Hepatic stellate cell (primary cell): Measurements from ENCODE around the gene ACY1.
"Not testable (repeated sequence)": the region's sequence is repeated elsewhere in the genome, so short reads cannot be mapped to it uniquely, and the experiment has no call there.

Experiments
- DNase-seq: peaks from one replicate; pipeline ENCODE4 v3.0.0; 2011; ENCODE audit warnings: low spot score

ACY1 gene

GRCh38 chr3:51983578-51984268, 388 bp downstream of the ACY1 start:
- peak; percentile 28 for DNase-seq

- no peak for DNase-seq
These were observed 923 bp downstream of the ACY1 start for GRCh38 chr3:51984269-51984647.

- DNase-seq: no peak
These were observed 1.7 kb downstream of the ACY1 start for GRCh38 chr3:51985063-51985462.

GRCh38 chr3:51986010-51986947, 2.9 kb downstream of the ACY1 start:
- DNase-seq: no peak

DNA sequence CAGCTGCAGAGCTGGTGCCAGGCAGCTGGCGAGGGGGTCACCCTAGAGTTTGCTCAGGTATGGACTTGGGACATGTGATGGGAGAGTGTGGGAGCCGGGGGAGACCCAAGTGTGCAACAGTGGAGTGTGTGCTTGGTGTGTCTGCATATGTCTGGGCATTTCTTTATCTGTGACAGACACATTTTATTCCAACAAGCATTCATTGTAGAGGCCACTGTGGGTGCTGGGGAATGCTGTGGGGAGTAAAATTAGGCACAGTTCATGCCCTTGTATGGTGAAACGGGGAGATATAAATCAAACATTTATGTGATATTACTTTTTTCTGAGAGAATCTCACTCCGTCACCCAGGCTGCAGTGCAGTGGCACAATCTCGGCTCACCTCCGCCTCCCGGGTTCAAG, 4.2 kb downstream of the ACY1 start:
- no peak for DNase-seq

- no peak for DNase-seq
These were observed 5.2 kb downstream of the ACY1 start for GRCh38 chr3:51988286-51989146.

GRCh38 chr3:51990501-51990971, 7.2 kb downstream of the ACY1 start:
- not testable (repeated sequence) for DNase-seq

- no peak for DNase-seq
These were observed 8.8 kb downstream of the ACY1 start for GRCh38 chr3:51992017-51992682.

GRCh38 chr3:51993657-51994056, 10.3 kb downstream of the ACY1 start:
- not testable (repeated sequence) for DNase-seq

GRCh38 chr3:51994530-51994929, 11.2 kb downstream of the ACY1 start:
- DNase-seq: no peak

GRCh38 chr3:51995346-51996163, 12.2 kb downstream of the ACY1 start, which contains the start of gene RPL29:
Gene RPL29, minus strand, starts transcription at chr3:51995895. Its CDS starts 434 bp downstream, at chr3:51995461.
- peak; percentile 95 for DNase-seq

GRCh38 chr3:51997172-51997571, 13.8 kb downstream of the ACY1 start:
- DNase-seq: no peak

DNA sequence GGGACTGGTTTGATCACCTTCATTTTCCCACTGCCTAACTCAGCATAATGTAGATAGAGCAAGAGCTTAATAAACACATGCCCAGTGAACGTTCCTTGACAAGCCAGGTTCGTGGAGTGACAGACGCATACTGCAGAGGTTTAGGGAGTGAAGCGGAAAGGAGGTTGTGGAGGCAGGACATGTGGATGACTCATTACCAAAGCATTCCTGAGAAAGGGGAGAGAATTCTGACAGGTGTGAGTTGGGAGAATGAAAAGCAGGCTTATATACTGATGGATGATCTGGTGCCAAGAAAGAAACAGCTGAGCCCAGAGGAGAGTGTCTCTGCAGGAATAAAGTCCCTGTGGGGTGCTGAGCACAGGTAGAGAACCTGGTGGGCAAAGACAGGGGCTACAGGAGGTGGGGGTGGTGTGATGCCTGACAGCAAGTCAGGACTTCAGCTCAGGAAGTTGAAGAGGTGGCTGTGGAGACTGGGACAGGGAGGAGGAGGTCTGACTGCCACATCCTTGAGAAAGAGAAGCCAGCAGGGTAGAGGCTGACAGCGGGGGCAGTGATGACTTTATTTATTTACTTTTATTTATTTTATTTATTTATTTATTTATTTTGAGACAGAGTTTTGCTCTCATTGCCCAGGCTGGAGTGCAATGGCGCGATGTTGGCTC, 14.7 kb downstream of the ACY1 start:
- DNase-seq: no peak

GRCh38 chr3:51998774-51999173, 15.4 kb downstream of the ACY1 start:
- no peak for DNase-seq

DNA sequence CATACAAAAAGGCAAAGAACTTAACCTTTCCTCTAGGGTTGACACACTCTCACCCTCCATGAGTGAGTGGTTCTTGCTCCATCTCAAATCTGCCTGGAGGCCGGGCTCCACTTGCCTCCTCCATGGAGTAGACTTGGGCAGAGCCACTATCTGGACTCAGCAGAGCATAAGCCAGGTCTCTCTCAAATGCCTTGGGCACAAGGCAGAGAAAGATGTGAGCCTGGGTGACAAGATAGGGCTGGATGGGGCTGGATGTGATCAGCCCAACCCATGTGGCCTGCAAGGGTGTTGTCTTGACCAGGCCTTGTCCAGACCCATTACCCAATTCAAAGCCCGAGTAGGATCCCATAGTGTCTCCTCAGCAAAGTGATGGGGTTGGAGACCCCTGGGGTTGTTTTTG, 16.5 kb downstream of the ACY1 start:
- DNase-seq: no peak

- DNase-seq: peak; percentile 86
These were observed 18.2 kb downstream of the ACY1 start for GRCh38 chr3:52001443-52001974.

DNA sequence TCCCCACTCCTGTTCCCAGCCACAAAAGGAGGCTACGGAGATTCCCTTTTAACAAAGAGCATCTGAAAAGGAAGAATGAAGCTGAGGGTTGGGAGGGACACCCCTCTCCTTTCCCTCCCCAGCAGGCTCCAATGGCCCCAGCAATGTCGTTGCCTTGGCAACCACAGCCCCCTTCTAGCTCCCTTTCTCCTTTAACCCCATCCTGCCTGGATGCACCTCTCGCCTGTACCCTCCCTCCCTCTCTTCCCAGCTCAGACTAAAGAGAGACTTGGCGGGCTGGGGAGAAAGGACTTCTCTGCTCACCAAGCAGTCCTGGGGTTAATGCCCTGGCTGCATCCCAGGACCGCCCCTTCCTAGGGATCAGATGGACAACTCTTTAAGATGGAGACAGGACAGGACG, 19.4 kb downstream of the ACY1 start:
- DNase-seq: no peak

- peak; percentile 80 for DNase-seq
These were observed 20.9 kb downstream of the ACY1 start for GRCh38 chr3:52004163-52004787.

DNA sequence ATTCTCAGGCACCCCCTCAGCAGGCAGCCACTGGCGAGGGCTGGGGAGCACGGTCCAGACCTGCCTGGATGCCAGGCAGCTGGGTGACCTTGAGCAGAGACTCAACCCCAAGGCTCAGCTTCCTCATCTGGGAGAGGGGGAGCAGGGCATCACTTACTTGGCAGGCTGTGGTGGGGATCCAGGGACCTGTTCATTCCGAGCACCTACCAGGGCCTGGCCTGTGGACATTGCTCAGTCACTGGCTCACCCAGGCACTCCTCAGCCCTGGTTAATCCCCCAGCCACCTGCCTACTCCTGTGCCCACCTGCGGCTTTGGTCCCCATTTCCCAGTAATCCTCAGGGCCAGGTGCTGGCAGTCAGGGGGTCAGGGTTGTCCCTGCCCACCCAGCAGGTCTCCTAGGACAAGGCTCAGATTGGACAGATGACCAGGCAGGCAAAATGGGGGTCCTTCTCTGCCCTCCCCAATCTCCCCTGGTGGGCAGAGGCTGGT, 21.6 kb downstream of the ACY1 start:
- DNase-seq: no peak
